NCI-H146 treated with DMSO at 0.1 percent for 48 hours (cell line): Measurements from ENCODE around the gene CBX5.
"Not testable (repeated sequence)": the region's sequence is repeated elsewhere in the genome, so short reads cannot be mapped to it uniquely, and the experiment has no call there.

Source experiments
- DNase-seq: peaks from one replicate; lab custom pipeline; 2025; ENCODE audit not compliant: unreplicated experiment; lab: John Stamatoyannopoulos, UW

CBX5 gene

GRCh38 chr12:54200412-54200811 is 79.5 kb downstream of the CBX5 start:
- DNase-seq, result no peak

DNA sequence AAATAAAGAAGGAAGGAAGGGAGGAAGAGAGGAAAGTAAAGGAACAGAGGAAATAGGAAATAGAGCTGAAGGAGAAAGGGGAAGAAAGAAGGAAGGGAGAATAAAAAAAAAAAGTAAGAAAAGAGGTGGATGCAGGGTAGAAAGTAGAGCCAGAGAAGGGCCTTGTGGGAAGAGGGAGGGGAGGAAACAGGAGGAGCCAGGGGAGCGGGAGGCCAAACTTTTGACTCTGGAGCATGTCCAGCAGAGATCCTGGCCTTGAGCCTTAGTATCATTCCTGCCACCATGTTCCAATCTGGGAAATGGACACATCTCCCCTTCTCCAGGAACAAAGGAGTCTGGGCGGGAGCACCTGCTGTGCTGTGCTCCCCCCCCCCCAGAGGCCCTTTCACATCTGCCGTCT is 80.0 kb downstream of the CBX5 start:
- DNase-seq, result no peak

GRCh38 chr12:54199034-54199433 is 80.9 kb downstream of the CBX5 start:
- no peak for DNase-seq

- DNase-seq, result no peak
These were observed 82.5 kb downstream of the CBX5 start for GRCh38 chr12:54197431-54197909.

GRCh38 chr12:54197010-54197409 is 82.9 kb downstream of the CBX5 start:
- DNase-seq, result no peak

GRCh38 chr12:54196396-54196795 is 83.5 kb downstream of the CBX5 start:
- DNase-seq, result no peak

DNA sequence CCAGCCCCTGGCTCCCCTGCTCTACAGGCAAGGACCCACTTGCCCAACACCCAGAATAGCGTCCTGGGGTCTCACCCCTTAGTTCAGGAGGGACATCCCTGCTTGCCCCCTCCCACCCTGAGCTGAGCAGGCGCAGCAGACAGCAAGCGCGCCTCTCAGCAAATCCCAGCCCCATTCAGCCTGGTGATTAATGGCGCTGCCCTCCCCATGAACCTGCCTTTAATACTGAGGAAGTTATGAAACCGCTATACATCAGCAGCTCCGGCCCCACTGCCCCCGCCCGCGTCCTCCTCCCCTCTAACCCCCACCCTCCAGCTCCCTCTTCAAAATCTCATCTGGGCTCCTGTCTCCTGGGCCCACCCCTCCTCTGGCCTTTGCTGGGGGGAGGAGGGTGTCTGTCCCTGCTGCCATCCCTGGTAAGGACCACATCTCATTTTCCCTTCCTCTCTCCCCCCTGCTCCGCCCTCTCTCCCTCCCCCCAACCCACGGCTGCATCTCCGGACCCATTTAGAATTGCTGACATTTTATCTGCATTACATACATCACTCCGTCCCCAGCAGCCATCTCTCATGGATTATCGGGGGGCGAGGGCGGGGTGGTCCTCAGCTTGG is 84.1 kb downstream of the CBX5 start:
- no peak for DNase-seq

DNA sequence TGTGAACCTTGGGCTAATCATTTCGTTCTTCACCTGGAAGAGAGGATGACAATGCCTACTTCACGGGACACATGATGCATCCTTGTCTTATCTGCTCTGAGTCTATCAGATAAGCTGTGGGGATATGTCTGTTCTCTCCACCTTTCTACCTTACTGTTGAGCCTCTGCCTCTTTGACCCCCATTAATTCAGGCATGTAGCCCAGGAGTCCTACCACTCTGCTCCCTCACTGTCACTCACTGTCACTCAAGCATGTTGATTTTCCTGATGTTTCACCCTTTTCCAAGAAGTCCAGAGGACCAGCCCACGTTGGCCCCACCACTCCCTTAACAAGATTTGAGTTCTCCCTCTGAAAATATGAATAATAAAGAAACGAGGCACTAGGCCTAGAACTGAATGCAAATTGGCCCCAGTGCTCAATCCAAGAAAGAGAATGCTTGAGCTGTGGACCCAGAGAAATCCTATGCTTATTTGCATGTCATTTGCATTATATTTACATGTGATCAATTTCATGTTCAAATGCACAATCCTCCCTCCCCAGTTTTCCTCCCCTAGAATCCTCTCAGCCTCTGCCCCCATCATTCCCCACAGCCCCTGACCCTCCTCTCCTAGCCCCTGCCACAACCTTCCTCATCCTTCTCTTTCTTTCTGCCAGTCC is 84.7 kb downstream of the CBX5 start:
- DNase-seq, result no peak

DNA sequence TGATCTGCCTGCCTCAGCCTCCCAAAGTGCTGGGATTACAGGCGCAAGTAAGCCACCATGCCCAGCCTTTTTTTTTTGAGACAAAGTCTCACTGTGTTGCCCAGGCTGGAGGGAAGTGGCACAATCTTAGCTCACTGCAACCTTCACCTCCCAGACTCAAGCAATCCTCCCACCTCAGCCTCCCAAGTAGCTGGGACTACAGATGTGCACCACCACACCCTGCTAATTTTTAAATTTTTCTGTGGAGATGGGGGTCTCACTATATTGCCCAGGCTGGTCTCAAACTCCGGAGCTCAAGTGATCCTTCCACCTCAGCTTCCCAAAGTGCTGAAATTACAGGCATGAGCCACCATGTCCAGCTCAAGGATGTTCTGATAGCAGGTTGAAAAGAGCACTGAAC is 85.3 kb downstream of the CBX5 start:
- not testable (repeated sequence) for DNase-seq

- no peak for DNase-seq
These were observed 86.5 kb downstream of the CBX5 start for GRCh38 chr12:54193434-54193833.

DNA sequence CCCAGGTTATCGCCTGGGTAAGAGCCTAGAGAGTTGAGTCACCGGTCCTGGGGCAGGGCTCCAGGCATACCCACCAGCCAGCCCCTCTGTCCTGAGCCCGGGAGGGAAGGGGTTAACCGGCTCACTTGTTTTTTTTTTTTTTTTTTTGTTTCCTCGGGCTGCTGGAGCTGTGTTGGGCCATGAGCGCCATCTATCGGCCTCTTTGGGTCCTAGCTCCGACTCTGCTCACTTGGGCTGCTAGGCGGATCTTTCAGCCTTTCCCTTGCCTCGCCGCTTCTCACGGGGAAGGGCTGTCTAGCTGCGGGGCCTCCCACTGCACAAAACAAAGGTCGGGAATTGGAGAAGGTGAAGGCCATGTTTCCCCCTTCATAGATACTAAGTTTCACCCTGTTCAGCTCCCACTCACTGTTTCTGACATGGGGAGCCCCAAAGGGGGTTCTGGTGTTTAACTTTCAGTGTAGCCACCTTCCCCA is 88.3 kb downstream of the CBX5 start:
- DNase-seq, result peak; percentile 47

GRCh38 chr12:54191126-54191525 is 88.8 kb downstream of the CBX5 start:
- DNase-seq, result no peak

DNA sequence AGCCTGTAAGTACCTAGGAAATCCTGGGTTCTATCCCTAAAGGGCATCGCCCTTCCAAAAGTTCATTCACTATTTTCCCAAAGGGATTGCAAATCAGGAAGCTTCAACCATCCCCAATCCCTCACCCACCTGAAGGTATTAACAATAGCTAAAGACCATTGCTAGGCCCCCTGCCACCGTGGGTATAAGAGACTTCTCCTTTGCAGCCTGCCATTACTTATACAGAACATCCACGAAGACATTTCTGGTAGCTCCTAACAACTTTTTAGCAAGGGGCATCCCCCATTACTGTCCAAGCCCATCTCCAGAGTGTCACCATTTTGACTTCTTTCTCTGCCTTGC is 90.8 kb downstream of the CBX5 start:
- no peak for DNase-seq

- no peak for DNase-seq
These were observed 92.8 kb downstream of the CBX5 start for GRCh38 chr12:54187075-54187474.

GRCh38 chr12:54185919-54186318 is 94.0 kb downstream of the CBX5 start:
- DNase-seq, result no peak

DNA sequence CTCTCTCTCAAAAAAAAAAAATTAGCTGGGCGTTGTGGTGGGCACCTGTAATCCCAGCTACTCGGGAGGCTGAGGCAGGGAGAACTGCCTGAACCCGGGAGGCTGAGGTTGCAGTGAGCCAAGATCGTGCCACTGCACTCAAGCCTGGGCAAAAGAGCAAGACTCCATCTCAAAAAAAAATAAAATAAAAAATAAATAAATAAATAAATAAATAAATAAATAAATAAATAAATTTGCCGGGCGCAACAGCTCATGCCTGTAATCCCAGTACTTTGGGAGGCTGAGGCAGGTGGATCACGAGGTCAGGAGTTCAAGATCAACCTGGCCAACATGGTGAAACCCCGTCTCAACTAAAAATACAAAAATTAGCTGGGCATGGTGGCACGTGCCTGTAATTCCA is 94.6 kb downstream of the CBX5 start:
- DNase-seq, result not testable (repeated sequence)

DNA sequence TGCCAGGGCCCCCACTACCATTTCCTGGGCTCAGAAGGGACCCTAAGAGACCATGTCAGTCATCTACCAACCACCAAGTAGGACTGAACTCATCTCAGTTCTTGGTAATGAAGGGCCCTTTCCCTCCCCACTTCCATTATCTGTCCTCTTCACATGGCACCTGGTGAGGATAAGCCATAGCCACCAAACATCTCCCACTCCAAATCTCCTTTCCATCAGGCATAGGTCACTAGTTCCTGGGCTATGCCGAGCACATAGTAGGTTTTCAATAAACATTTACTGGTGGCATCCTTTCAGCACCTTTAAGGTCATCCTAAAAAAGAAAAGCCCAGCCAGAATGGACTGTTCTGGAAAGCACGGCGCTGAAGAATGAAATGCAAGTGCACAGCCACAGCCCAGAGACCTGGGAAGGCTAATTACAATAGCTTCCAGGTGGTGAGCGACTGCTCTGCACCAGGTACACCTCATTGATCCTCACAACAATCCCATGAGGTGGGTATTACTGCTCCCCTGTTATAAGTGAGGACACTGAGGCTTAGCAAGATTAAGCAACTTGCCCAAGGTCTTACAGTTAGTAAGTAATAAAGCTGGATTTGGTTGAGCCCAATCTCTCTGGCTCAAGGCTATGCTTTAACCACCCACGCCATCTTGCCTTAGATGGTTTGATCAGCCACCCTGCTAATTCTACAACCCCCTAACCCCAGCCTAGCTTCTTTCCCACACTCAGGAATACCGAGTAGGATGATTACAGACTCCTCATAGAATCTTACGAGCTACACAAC is 95.7 kb downstream of the CBX5 start:
- no peak for DNase-seq

GRCh38 chr12:54182981-54183380 is 96.9 kb downstream of the CBX5 start:
- no peak for DNase-seq

GRCh38 chr12:54182086-54182485 is 97.8 kb downstream of the CBX5 start:
- DNase-seq, result no peak
